GM23248 (cell line): ENCODE results near the gene PHRF1.

Source experiments
- EZH2 ChIP-seq: fragments of 200-600 bp; sonication (generic); IDR thresholded peaks from 2 replicates; pipeline ENCODE4 v1.6.1; 2018; ENCODE audit warnings: antibody characterized with exemption, mild to moderate bottlenecking; ENCODE audit not compliant: insufficient read depth, poor library complexity, severe bottlenecking
- EZH2phosphoT487 ChIP-seq: fragments of 200-600 bp; sonication (generic); IDR thresholded peaks from 2 replicates; pipeline ENCODE4 v1.6.1; 2018; ENCODE audit warnings: antibody characterized with exemption, moderate library complexity, mild to moderate bottlenecking, low read depth; ENCODE audit not compliant: insufficient read depth

- TF ChIP-seq EZH2phosphoT487 (no peak), EZH2 (no peak)
These were observed 67.1 kb downstream of the PHRF1 start for GRCh38 chr11:643366-643765.
